ENCODE data around the gene TPI1.

TPI1 gene

GRCh38 chr12:6834254-6834653, 33.1 kb upstream of the TPI1 start:
- DNase-seq (ENCODE audit: low read depth), result no peak
- TF ChIP-seq CTCF (IDR thresholded peaks at IDR 0.05; ENCODE audit: control insufficient read depth, extremely low read depth, insufficient read depth), result no peak
- H3K4me3 ChIP-seq (ENCODE audit: low read depth, low read length), result no peak overlapping the region

DNA sequence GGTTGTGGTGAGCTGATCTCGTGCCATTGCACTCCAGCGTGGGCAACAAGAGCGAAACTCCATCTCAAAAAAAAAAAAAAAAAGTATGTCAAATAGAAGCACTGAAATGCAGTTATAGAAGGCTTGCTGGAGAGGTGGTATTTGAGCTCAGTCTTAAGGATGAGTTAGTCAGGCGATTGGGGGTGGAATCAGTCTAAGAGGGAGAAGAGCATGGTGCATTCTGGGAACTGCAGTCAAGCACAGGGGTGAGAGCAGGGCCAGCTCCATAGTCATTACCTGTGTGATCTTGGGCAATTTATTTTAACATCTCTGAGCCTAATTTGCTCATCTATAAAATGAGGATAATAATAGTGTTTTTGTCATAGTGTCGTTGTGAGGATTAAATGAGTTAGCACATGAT, 32.5 kb upstream of the TPI1 start:
- no peak overlapping the region for H3K4me3 ChIP-seq (ENCODE audit: low read depth, low read length)
- DNase-seq (ENCODE audit: low read depth), result no peak
- TF ChIP-seq CTCF (IDR thresholded peaks at IDR 0.05; ENCODE audit: control insufficient read depth, extremely low read depth, insufficient read depth), result no peak

DNA sequence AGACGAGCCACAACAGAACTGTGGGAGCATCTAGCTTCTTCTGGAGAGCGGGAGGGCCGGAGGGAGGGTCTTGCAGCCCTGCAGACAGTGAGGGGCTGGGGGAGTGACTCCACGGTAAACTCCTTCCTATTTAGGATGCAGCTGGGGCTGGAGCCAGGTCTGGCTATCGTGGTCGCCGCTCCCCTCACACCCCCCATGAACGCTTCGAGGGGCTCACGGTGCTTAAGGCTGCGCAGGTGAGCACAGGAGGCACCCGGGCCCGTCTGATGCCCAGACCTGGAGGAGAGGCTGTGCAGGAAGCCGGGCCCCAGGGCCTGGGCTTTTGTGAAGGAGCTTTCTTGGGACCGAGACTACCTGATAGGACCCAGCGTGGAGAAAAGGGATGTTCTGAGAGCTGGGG, 30.5 kb upstream of the TPI1 start:
- TF ChIP-seq CTCF (IDR thresholded peaks at IDR 0.05; ENCODE audit: control insufficient read depth, extremely low read depth, insufficient read depth), result no peak
- DNase-seq (ENCODE audit: low read depth), result no peak
- no peak overlapping the region for H3K4me3 ChIP-seq (ENCODE audit: low read depth, low read length)

GRCh38 chr12:6837370-6838060, 29.8 kb upstream of the TPI1 start:
- no peak for TF ChIP-seq CTCF (IDR thresholded peaks at IDR 0.05; ENCODE audit: control insufficient read depth, extremely low read depth, insufficient read depth)
- H3K4me3 ChIP-seq (ENCODE audit: low read depth, low read length), result no peak overlapping the region
- DNase-seq (ENCODE audit: low read depth), result no peak

DNA sequence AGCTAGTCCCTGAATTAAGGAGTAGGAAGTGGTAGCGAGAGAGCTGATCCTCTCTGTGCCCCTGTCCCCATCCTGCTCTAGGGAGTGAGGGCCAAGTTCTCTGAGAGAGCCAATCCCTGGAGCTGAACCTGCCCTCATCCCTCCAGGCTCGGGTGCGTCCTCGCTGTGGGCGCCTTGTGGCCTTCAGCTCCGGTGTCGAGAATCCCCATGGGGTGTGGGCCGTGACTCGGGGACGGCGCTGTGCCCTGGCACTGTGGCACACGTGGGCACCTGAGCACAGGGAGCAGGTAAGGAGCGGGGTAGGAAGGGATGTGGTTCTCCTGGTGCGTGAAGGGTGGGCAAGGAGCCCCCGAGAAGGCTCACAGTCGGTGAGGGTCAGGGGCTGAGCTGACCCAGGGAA, 28.5 kb upstream of the TPI1 start:
- no peak for DNase-seq (ENCODE audit: low read depth)
- H3K4me3 ChIP-seq (ENCODE audit: low read depth, low read length), result no peak overlapping the region
- TF ChIP-seq CTCF (IDR thresholded peaks at IDR 0.05; ENCODE audit: control insufficient read depth, extremely low read depth, insufficient read depth), result no peak

DNA sequence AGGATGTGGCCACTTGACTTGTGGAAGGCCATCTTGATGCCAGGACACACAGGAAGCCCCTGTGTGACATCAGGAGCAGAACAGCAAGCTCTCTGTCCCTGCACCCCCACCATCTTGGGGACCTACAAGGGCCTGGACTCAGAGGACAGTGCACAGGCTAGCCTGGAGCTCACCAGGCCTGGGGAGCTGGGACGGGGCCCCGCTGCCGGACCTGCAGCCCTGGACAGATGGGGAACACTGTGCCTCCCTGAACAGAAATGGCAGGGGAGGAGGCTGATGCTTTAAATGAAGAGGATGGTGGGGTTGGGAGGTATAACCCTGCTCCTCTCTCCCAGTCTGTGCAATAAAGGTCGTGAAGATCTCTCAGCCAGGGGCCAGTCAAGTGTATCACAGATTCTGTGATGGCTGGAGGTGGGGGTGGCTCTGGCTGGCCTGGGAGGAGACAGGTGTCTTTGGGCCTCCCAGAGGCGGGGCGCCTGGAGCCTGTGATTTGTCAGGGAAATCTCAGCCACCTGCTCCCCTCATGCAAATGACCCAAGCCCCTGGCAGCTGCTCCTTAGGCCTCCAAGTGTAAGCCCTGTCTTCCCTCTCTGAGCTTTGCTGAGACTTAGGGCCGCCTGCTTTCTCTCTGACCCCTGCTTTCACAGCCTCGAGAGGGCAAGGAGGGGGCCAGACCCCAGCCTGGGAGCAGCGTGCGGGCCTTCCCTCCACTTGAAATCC, 27.7 kb upstream of the TPI1 start:
- TF ChIP-seq CTCF (IDR thresholded peaks at IDR 0.05; ENCODE audit: control insufficient read depth, extremely low read depth, insufficient read depth), result no peak
- DNase-seq (ENCODE audit: low read depth), result no peak
- H3K4me3 ChIP-seq (ENCODE audit: low read depth, low read length), result no peak overlapping the region

Data from LNCaP clone FGC (cell line).